Activated T-cell treated with anti-CD3 and anti-CD28 coated beads for 24 hours (primary cell): ENCODE measurements around the gene MYH2.

Experiments used
- DNase-seq: peaks from one replicate; pipeline ENCODE4 v3.0.0-alpha.2; 2020; ENCODE audit warnings: low read depth

MYH2 gene

GRCh38 chr17:10516065-10516464, 33.4 kb downstream of the MYH2 start:
- no peak for DNase-seq

- no peak for DNase-seq
Measured at GRCh38 chr17:10513299-10514067, 36.0 kb downstream of the MYH2 start.

GRCh38 chr17:10512856-10513255, 36.6 kb downstream of the MYH2 start:
- DNase-seq, result no peak

GRCh38 chr17:10499950-10500349, 49.5 kb downstream of the MYH2 start:
- DNase-seq, result no peak

GRCh38 chr17:10492004-10492403, 57.5 kb downstream of the MYH2 start:
- no peak for DNase-seq

GRCh38 chr17:10482252-10482651, 67.2 kb downstream of the MYH2 start:
- DNase-seq, result no peak

- no peak for DNase-seq
Measured at GRCh38 chr17:10477701-10478100, 71.8 kb downstream of the MYH2 start.

GRCh38 chr17:10474536-10474935, 74.9 kb downstream of the MYH2 start:
- DNase-seq, result no peak

- no peak for DNase-seq
Measured at GRCh38 chr17:10471858-10472257, 77.6 kb downstream of the MYH2 start.
